PC-9 (cell line): ENCODE data around the gene ETFA. TPM values are rescaled to one million over a fixed set of nuclear protein-coding genes. Genes with fewer than 3 reads are reported as not detected.

Experiments
- BruUV-seq: library from RNA; stranded (reverse); fragments of 400-500 nt; replicated peaks from 2 replicates; lab custom pipeline; 2021; lab: Mats Ljungman, UMichigan
- CTCF ChIA-PET: fragments of 300-600 bp; sonication (Branson Sonifier 250); formaldehyde crosslinking; loops from one replicate; lab custom pipeline; 2022; ENCODE audit warnings: antibody characterized with exemption; lab: Charles Lee
- POLR2A ChIA-PET: fragments of 300-600 bp; sonication (Branson Sonifier 250); formaldehyde crosslinking; loops from one replicate; lab custom pipeline; 2022; ENCODE audit warnings: antibody characterized with exemption; ENCODE audit not compliant: unreplicated experiment; lab: Charles Lee
- DNase-seq, 2 experiments: peaks; one replicate each; pipeline versions ENCODE4 v3.0.0 to v3.0.0-alpha.2; 2015 to 2022; ENCODE audit warnings: mixed read lengths in 1 of 2
- H2AFZ ChIP-seq: fragments of 200-600 bp; sonication (generic); 2 replicates; pipeline ENCODE4 v1.8.1; 2017; ENCODE audit warnings: antibody characterized with exemption
- H3F3A ChIP-seq: fragments of 200-600 bp; sonication (generic); 2 replicates; pipeline ENCODE4 v1.8.1; 2017; ENCODE audit warnings: antibody characterized with exemption, mild to moderate bottlenecking, low read depth; ENCODE audit not compliant: insufficient read depth
- H3K27ac ChIP-seq: fragments of 200-600 bp; sonication (generic); 2 replicates; pipeline ENCODE4 v1.6.1; 2016; ENCODE audit warnings: mixed run types
- H3K27me3 ChIP-seq: fragments of 200-600 bp; sonication (generic); 2 replicates; pipeline ENCODE4 v1.6.1; 2016; ENCODE audit warnings: low read depth, mixed run types; ENCODE audit not compliant: insufficient read depth
- H3K36me3 ChIP-seq: fragments of 200-600 bp; sonication (generic); 2 replicates; pipeline ENCODE4 v1.6.1; 2016; ENCODE audit warnings: low read depth, mixed run types
- H3K4me1 ChIP-seq: fragments of 200-600 bp; sonication (generic); replicated peaks from 2 replicates; pipeline ENCODE4 v1.6.1; 2016; ENCODE audit warnings: mixed run types; ENCODE audit not compliant: insufficient read depth
- H3K4me2 ChIP-seq: fragments of 200-600 bp; sonication (generic); 2 replicates; pipeline ENCODE4 v1.6.1; 2017; ENCODE audit warnings: mixed run types
- H3K4me3 ChIP-seq: fragments of 200-600 bp; sonication (generic); 2 replicates; pipeline ENCODE4 v1.6.1; 2016; ENCODE audit warnings: mixed run types
- H3K79me2 ChIP-seq: fragments of 200-600 bp; sonication (generic); 2 replicates; pipeline ENCODE4 v1.6.1; 2017; ENCODE audit warnings: low read depth, mixed run types
- H3K9me2 ChIP-seq: fragments of 200-600 bp; sonication (generic); 2 replicates; pipeline ENCODE4 v1.8.1; 2017; ENCODE audit warnings: mild to moderate bottlenecking; ENCODE audit not compliant: insufficient read depth
- H3K9me3 ChIP-seq: fragments of 200-600 bp; sonication (generic); 2 replicates; pipeline ENCODE4 v1.8.1; 2016; ENCODE audit warnings: low read depth; ENCODE audit not compliant: insufficient read depth
- H4K20me1 ChIP-seq: fragments of 200-600 bp; sonication (generic); 2 replicates; pipeline ENCODE4 v1.8.1; 2017; ENCODE audit not compliant: insufficient read depth
- CTCF ChIP-seq: fragments of 200-600 bp; sonication (generic); conservative IDR thresholded peaks from 2 replicates; pipeline ENCODE4 v1.6.1; 2017; ENCODE audit warnings: mixed run types, antibody characterized with exemption, mild to moderate bottlenecking, moderate library complexity
- EZH2 ChIP-seq: fragments of 200-600 bp; sonication (generic); IDR thresholded peaks from 2 replicates; pipeline ENCODE4 v1.8.0; 2017; ENCODE audit warnings: antibody characterized with exemption, low read depth
- intact Hi-C: fragments of 100-400 bp; cut with micrococcal nuclease; formaldehyde crosslinking; loops from one replicate; pipeline ENCODE4 v1.10.0; 2022; ENCODE audit not compliant: unreplicated experiment
- total RNA-seq: library from RNA; stranded (reverse); gene quantifications from 2 replicates; pipeline ENCODE4 v1.2.3, GENCODE V29; 2021

Gene ETFA
- total RNA-seq, 1 experiment from 2014 or later = 187 TPM

GRCh38 chr15:76176059-76176458 lies 135.2 kb downstream of the ETFA start:
- no peaks in the 10 kb centered on the region for H3K27me3 ChIP-seq
- POLR2A ChIA-PET = no interaction called here
- no TSS peak for BruUV-seq
- H3K4me3 ChIP-seq = no peak overlapping the region
- no peaks in the 10 kb centered on the region for H3K36me3 ChIP-seq
- no peaks in the 10 kb centered on the region for H3F3A ChIP-seq
- no peak overlapping the region for H3K4me2 ChIP-seq
- peaks cover 9% of the 10 kb centered on the region for H3K4me1 ChIP-seq
- intact Hi-C loops = no loop called here
- no peak overlapping the region for H3K27ac ChIP-seq
- H3K79me2 ChIP-seq = no peaks in the 10 kb centered on the region
- H4K20me1 ChIP-seq = no peaks in the 10 kb centered on the region
- no peak for TF ChIP-seq CTCF
- TF ChIP-seq EZH2 = no peak
- CTCF ChIA-PET = no interaction called here
- H3K9me3 ChIP-seq = no peaks in the 10 kb centered on the region
- H3K9me2 ChIP-seq = no peaks in the 10 kb centered on the region
- no peak overlapping the region for H2AFZ ChIP-seq
- no peak for DNase-seq

GRCh38 chr15:76175442-76175841 lies 135.8 kb downstream of the ETFA start:
- no TSS peak for BruUV-seq
- H2AFZ ChIP-seq = no peak overlapping the region
- H3K79me2 ChIP-seq = no peaks in the 10 kb centered on the region
- ChIA-PET POLR2A (no interaction called here), CTCF (no interaction called here)
- no peaks in the 10 kb centered on the region for H4K20me1 ChIP-seq
- H3K27me3 ChIP-seq = no peaks in the 10 kb centered on the region
- no peaks in the 10 kb centered on the region for H3F3A ChIP-seq
- H3K9me2 ChIP-seq = no peaks in the 10 kb centered on the region
- H3K9me3 ChIP-seq = no peaks in the 10 kb centered on the region
- no peak overlapping the region for H3K4me2 ChIP-seq
- no peak overlapping the region for H3K27ac ChIP-seq
- H3K4me3 ChIP-seq = no peak overlapping the region
- no peaks in the 10 kb centered on the region for H3K36me3 ChIP-seq
- DNase-seq = no peak
- intact Hi-C loops = no loop called here
- peaks cover 9% of the 10 kb centered on the region for H3K4me1 ChIP-seq
- TF ChIP-seq CTCF (no peak), EZH2 (no peak)

GRCh38 chr15:76174654-76175053 lies 136.6 kb downstream of the ETFA start:
- H3K4me2 ChIP-seq = no peak overlapping the region
- H3K9me3 ChIP-seq = no peaks in the 10 kb centered on the region
- intact Hi-C loops = no loop called here
- no peaks in the 10 kb centered on the region for H3K27me3 ChIP-seq
- H3K4me3 ChIP-seq = no peak overlapping the region
- H2AFZ ChIP-seq = no peak overlapping the region
- H3K4me1 ChIP-seq = peaks cover 9% of the 10 kb centered on the region
- ChIA-PET POLR2A (no interaction called here), CTCF (no interaction called here)
- BruUV-seq = no TSS peak
- TF ChIP-seq CTCF = no peak
- no peak for TF ChIP-seq EZH2
- H3K79me2 ChIP-seq = no peaks in the 10 kb centered on the region
- no peaks in the 10 kb centered on the region for H3F3A ChIP-seq
- no peaks in the 10 kb centered on the region for H4K20me1 ChIP-seq
- H3K9me2 ChIP-seq = no peaks in the 10 kb centered on the region
- no peak overlapping the region for H3K27ac ChIP-seq
- DNase-seq = no peak
- no peaks in the 10 kb centered on the region for H3K36me3 ChIP-seq
